HG03039 (cell line): Measurements from ENCODE around the gene HDAC9.

Experiments
- ATAC-seq: cut with Tn5 transposase; IDR thresholded peaks from one replicate; pipeline ENCODE4 v1.9.1; 2021; ENCODE audit warnings: mild to moderate bottlenecking, moderate library complexity; ENCODE audit not compliant: unreplicated experiment

The HDAC9 gene

DNA sequence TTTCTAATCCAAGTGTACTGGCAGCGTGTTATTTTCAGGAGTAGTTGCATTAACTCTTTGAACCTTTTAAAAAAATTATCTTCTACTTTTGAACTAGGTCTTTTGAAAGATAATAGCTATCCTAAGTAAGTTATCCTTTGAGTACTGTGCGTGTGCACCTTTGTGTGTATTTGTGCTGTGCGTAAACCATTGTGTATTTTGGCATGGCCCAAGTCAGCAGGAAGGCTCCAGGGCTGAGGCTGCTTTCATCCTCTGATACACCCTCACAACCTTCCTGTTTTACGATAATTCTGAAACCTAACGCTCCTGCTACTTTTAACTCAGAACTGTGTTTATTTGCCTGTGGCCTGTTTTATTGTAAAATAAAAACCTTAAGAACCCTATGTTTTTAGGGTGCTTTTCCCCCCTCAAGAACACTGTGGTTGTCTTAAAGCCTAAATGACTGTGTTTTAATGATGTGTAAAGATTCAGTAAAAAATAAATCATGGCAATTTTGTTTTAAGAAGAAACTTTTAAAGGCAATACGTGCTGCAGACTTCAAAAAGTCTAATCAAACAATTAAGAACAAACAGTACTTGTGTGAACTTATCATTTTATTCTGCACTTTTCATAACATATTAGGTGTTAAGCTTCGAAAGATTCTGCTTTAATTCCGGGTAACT lies 57.5 kb downstream of the HDAC9 start:
- ATAC-seq = no peak

GRCh38 chr7:18553605-18554003 lies 58.1 kb downstream of the HDAC9 start:
- ATAC-seq = no peak

DNA sequence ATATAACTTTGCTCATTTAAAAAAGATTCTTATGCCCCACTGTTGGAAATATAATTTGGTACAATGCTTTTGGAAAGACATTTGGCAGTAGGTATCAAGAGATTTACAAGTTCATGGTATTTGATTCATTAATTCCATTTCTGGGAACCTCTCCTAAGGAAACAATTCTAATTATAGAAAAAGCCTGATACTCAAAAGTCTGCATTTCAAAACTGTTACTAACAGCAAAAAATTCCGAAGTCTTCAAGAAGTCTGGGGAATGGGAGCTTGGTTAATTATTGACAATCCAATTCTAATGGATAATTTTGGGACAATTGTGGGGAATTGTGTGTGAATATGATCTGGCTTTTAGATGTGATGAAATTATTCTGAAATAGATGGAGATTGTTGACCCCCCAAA lies 59.6 kb downstream of the HDAC9 start:
- no peak for ATAC-seq

- ATAC-seq = no peak
These were observed 60.4 kb downstream of the HDAC9 start for GRCh38 chr7:18555968-18556367.

DNA sequence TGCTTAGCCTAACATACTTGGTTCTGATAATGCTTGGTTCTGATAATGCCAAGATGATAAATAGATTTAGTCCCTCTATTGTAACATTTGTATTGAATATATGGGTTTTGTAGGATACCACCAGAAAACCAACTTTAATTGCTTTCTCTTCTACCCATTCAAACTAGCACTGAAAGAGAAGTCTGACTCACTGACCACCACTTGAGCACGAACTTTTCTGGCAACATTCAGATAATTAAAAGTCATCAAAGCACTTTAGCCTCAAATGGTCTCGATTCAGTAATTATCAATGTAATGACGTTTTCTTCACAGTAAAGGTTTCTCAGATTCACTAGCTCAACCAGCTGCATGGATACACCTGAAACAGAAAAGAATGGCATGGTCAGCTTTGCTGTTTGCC lies 63.0 kb downstream of the HDAC9 start:
- ATAC-seq = no peak

DNA sequence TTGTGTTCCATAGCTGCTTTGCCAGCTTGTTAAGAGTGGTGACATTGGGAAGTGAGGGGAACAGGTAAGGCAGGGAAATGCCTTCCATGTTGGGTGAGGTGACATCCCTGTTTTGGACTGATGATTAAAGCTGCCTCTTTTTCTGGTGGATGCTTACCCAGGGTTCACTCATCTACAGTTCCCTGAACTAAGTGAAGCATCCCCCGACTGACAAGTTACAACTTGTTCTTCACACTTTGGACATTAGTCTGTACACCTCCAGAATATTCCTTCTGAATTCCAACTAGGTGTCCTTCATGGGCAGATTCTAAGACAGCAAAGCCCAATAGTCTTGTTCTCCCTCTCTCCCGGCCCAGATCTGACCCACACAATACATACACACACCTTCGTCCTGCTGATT lies 63.4 kb downstream of the HDAC9 start:
- ATAC-seq = no peak

GRCh38 chr7:18559756-18560155 lies 64.2 kb downstream of the HDAC9 start:
- no peak for ATAC-seq

GRCh38 chr7:18564779-18565178 lies 69.2 kb downstream of the HDAC9 start:
- ATAC-seq = no peak

- no peak for ATAC-seq
These were observed 69.8 kb downstream of the HDAC9 start for GRCh38 chr7:18565337-18565736.

GRCh38 chr7:18566205-18566604 lies 70.7 kb downstream of the HDAC9 start:
- ATAC-seq = no peak

- ATAC-seq = peak; percentile 98
These were observed 71.3 kb downstream of the HDAC9 start for GRCh38 chr7:18566829-18567228.

- ATAC-seq = no peak
These were observed 74.9 kb downstream of the HDAC9 start for GRCh38 chr7:18570441-18570840.

GRCh38 chr7:18570890-18571478 lies 75.4 kb downstream of the HDAC9 start:
- no peak for ATAC-seq

DNA sequence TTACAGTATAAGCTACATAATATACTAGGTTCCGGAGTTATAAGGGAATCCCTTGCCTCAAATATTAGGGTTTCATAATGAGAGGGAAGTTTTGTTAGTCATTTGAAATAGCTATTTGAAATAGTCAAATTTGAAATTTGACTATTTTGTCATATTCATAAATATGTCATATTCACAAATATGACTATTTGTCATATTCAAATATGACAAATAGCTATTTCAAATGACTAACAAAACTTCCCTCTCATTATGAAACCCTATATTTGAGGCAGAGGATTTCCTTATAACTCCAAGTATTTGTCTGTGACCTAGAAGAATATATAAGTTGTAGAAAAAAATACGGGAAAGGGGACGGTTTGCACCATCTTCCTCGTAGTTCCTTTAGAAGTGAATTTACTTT lies 76.6 kb downstream of the HDAC9 start:
- no peak for ATAC-seq

- no peak for ATAC-seq
These were observed 77.3 kb downstream of the HDAC9 start for GRCh38 chr7:18572885-18573284.

DNA sequence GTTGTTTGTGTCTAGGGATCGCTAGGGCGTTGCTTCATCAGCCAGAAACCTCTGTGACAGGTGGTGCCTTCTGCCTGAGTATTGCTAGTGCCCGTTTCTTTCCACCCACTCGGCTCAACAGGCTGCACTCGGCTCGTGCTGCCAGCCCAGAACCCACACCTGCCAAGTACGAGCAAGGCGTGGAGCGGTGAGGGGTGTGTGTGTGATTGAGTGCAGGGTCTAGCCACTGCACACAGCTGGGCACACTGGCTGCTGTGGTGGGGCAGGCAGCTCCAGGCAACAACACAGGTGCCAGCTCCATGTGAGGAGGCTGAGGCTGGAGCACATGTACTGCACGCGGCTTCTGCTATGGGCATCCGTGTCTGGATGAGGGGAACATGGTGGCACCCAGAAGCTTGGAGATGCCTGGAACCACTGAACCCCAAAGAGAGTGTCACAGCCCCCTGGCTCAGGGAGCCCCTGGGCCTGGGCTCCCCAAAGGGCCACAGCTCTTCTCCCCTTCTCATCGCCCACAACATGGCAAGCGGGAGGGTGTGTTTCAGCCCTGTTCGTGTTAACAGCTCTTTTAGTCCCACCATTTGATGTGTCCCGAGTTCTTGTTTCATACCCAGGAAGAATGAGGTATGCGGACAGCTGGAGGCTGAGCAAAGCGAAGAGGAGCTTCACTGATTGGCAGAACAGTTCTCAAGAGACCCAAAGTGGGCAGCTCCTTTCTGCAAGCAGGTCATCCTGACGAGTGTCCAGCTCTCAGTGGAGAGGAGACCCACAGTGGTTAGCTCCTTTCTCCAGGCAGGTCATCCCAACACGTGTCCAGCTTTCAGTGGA lies 78.1 kb downstream of the HDAC9 start:
- no peak for ATAC-seq

DNA sequence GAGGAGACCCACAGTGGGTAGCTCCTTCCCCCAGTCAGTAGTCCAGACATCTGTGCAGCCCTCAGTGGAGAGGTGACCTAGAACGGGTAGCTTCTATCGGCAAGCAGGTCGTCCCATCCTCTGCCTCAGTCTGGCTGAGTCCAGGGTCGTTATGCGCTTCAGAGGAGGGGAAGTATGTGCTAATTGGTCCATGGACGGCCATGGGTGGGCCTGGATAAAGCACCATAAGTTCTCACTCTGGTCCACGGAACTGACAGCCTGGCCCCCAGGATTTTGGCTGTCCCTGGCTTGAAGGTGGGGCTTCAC lies 78.6 kb downstream of the HDAC9 start:
- no peak for ATAC-seq

GRCh38 chr7:18574676-18575075 lies 79.1 kb downstream of the HDAC9 start:
- ATAC-seq = no peak

- no peak for ATAC-seq
These were observed 80.3 kb downstream of the HDAC9 start for GRCh38 chr7:18575622-18576572.

GRCh38 chr7:18577096-18577771 lies 81.7 kb downstream of the HDAC9 start:
- ATAC-seq = no peak

DNA sequence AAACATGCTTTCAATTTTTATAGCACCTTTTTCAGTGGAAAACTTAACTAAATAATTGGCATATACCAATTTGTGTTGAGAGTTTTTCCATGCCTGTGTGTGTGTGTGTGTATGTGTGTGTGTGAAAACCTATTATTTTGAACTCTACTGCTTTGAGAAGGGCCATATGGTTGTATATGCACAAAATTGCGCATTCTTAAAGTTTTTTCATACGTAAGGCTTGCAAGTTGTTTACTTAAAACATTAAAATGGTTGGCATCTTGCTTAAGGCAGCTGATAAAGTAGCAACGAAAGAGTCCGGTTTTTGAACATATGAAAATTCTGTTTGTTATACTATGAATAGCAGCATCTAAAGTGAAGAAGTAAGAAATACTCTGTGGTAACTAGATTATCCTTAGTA lies 84.1 kb downstream of the HDAC9 start:
- no peak for ATAC-seq
